WI38 (cell line): Measurements from ENCODE around the gene NPDC1.
A peak's percentile ranks its signal among the peaks of the same experiment; 100 is the strongest.

Experiments used
- H3K4me3 ChIP-seq: 2 replicates; pipeline ENCODE4 v1.5.1; 2011; ENCODE audit warnings: low read depth, mild to moderate bottlenecking, control low read depth, low read length
- TF ChIP-seq, protein P1 (sequence below): IDR thresholded peaks from 2 replicates; pipeline ENCODE4 v1.5.1; 2012; ENCODE audit warnings: low read depth, mild to moderate bottlenecking, control low read depth, low read length

Gene NPDC1

GRCh38 chr9:137077758-137078693 is 32.0 kb upstream of the NPDC1 start:
- TF ChIP-seq, protein P1, sequence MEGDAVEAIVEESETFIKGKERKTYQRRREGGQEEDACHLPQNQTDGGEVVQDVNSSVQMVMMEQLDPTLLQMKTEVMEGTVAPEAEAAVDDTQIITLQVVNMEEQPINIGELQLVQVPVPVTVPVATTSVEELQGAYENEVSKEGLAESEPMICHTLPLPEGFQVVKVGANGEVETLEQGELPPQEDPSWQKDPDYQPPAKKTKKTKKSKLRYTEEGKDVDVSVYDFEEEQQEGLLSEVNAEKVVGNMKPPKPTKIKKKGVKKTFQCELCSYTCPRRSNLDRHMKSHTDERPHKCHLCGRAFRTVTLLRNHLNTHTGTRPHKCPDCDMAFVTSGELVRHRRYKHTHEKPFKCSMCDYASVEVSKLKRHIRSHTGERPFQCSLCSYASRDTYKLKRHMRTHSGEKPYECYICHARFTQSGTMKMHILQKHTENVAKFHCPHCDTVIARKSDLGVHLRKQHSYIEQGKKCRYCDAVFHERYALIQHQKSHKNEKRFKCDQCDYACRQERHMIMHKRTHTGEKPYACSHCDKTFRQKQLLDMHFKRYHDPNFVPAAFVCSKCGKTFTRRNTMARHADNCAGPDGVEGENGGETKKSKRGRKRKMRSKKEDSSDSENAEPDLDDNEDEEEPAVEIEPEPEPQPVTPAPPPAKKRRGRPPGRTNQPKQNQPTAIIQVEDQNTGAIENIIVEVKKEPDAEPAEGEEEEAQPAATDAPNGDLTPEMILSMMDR: no peak
- H3K4me3 ChIP-seq: peak overlapping the region; percentile 67

GRCh38 chr9:137077010-137077747 is 31.2 kb upstream of the NPDC1 start, which contains the start of gene UAP1L1:
Gene UAP1L1, plus strand, starts transcription at chr9:137077517. Its CDS starts 16 bp downstream, at chr9:137077533.
- TF ChIP-seq, protein P1: no peak
- H3K4me3 ChIP-seq: peak within 1 kb of the TSS; percentile 67

DNA sequence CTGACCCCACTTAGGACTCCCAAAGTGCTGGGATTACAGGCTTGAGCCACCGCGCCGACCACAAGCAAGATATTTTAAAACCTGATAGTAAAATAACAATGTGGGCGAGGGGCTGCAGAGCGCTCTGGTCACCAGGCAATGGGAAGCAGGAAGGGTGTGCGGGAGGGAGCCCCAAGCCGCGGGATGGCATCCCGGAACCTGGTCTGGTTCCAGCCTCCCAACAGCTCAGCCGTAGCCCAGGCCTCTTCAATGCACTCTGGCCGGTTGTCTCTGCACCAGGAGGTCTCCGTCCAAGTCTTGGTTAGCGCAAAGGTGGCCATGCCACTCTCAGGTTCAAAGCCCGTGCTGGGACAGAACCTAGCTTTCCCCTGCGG is 30.6 kb upstream of the NPDC1 start:
- peak overlapping the region; percentile 36 for H3K4me3 ChIP-seq
- TF ChIP-seq, protein P1: no peak

- TF ChIP-seq, protein P1: no peak
- H3K4me3 ChIP-seq: no peak overlapping the region
These were observed 29.3 kb upstream of the NPDC1 start for GRCh38 chr9:137075275-137075775.

- no peak overlapping the region for H3K4me3 ChIP-seq
- TF ChIP-seq, protein P1: no peak
These were observed 28.8 kb upstream of the NPDC1 start for GRCh38 chr9:137074657-137075274.

DNA sequence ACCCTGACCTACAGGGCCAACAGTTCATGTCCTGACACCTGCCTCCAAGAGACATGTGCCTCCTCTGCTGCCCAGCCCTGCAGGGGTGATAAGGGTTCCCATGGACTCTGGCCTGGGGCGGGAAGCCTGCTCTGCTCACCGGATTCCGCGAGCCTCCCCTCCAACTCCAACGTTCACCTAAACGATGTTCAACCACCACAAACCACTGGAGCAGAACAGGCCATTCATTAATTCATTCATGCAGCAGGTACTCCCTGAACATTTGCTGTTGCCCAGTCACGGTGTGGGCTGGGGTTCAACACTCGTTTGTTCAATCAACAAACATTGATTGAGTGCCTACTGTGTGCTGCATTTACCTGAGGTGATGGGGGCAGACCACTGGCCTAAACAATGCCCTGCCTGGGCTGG is 28.0 kb upstream of the NPDC1 start:
- TF ChIP-seq, protein P1: no peak
- H3K4me3 ChIP-seq: no peak overlapping the region
